Prostate gland (tissue), 2 donors: ENCODE results near the gene SPOP. TPM values are rescaled to one million over a fixed set of nuclear protein-coding genes. Genes with fewer than 3 reads are reported as not detected.
"Not testable (repeated sequence)": the region's sequence is repeated elsewhere in the genome, so short reads cannot be mapped to it uniquely, and the experiment has no call there.

ENCODE experiments used
- DNase-seq: peaks from one replicate; pipeline ENCODE4 v3.0.0-alpha.2; 2019; ENCODE audit warnings: low spot score
- H3K27ac ChIP-seq, 2 donors: fragments of 200-600 bp; sonication (generic); 2 replicates each; pipeline ENCODE4 v1.5.1; 2017 to 2019
- H3K27me3 ChIP-seq: fragments of 200-600 bp; sonication (generic); replicated peaks from 2 replicates; pipeline ENCODE4 v1.5.1; 2019; ENCODE audit not compliant: insufficient read depth
- H3K36me3 ChIP-seq, 2 donors: fragments of 200-600 bp; sonication (generic); 1 replicate in 1 of 2; 2 replicates in 1 of 2; pipeline versions ENCODE4 v1.5.1 to v1.8.1; 2017 to 2019
- H3K4me1 ChIP-seq: fragments of 200-600 bp; sonication (generic); replicated peaks from 2 replicates; pipeline ENCODE4 v1.5.1; 2019
- H3K4me3 ChIP-seq, 2 donors: fragments of 200-600 bp; sonication (generic); 2 replicates each; pipeline ENCODE4 v1.5.1; 2017 to 2019
- H3K9me3 ChIP-seq: fragments of 200-600 bp; sonication (generic); 2 replicates; pipeline ENCODE4 v1.5.1; 2017
- CTCF ChIP-seq, 4 experiments: fragments of 200-600 bp in 2 of 4; fragments of 450-650 bp in 2 of 4; sonication (generic) in 2 of 4; IDR thresholded peaks; 1 replicate in 3 of 4; 2 replicates in 1 of 4; pipeline ENCODE4 v1.5.1; 2016 to 2019; ENCODE audit warnings: antibody characterized with exemption in 4 of 4, mild to moderate bottlenecking in 2 of 4, moderate library complexity in 2 of 4
- POLR2A ChIP-seq: fragments of 450-650 bp; IDR thresholded peaks from one replicate; pipeline ENCODE4 v1.6.1; 2016; ENCODE audit warnings: antibody characterized with exemption, mild to moderate bottlenecking
- POLR2AphosphoS5 ChIP-seq: sonication (generic); formaldehyde crosslinking; IDR thresholded peaks from one replicate; pipeline ENCODE4 v1.6.1; 2017; ENCODE audit warnings: antibody characterized with exemption
- WGBS: methylation state at CpG from one replicate; pipeline ENCODE4 v1.1.5; 2018; 5-methylcytosine and 5-hydroxymethylcytosine counted together
- intact Hi-C: fragments of 100-400 bp; cut with DNase I; formaldehyde crosslinking; loops from one replicate; pipeline ENCODE4 v1.14.2; 2022
- total RNA-seq, 2 donors: library from RNA; depleted of rRNA; stranded (reverse); fragments of >200 nt; gene quantifications; one replicate each; pipeline ENCODE4 v1.1.0, GENCODE V29; 2016

SPOP gene
- total RNA-seq, 2 donors from 2014 or later: 80.8 to 93.0 TPM

DNA sequence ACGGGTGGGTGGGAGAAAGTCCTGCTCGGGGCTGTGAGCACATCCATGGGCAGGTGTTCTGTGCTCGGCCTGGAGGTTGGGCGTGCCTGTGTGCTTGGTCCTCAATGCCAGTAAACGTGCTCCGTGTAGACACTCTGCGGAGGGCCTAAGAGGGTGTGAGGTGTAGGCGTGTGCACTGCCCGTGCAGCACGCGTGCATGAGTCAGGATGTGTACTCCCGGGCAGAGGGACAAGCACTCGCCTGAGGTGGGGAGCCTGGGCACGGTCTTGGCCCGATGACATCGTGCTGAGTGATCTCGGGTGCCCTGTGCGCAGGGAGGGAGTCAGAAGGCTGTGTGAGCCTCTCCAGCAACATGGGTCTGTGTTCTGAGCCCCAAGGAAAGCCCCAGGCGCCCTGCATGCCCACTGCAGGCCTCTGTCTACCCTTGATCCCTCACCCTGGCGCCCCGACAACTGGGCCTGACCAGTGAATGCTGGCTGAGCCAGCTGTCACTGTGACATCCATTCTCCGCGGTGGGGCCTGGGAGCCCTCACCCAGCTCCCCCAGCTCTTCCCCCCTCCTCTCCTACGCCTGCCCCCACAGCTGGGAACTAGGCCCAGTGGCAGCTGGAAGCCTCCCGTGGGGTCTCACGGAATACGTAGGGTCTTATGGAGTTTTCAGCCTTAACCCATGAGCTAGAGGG, 125.7 kb downstream of the SPOP start:
- TF ChIP-seq POLR2AphosphoS5 (no peak), POLR2A (no peak), CTCF (IDR thresholded peaks at IDR 0.05) (no peak)
- DNase-seq: no peak
- 71% methylated on average over 27 of the region's 27 CpGs for WGBS

GRCh38 chr17:49551221-49552069, 126.5 kb downstream of the SPOP start:
- intact Hi-C loops: loop anchor here (10.0 kb wide), 2 partner anchors 147 to 237 kb away; no protein-coding TSS in a partner anchor
- peaks cover 6% of the 10 kb centered on the region for H3K4me1 ChIP-seq
- no peak overlapping the region for H3K27ac ChIP-seq
- no peak for DNase-seq
- no peaks in the 10 kb centered on the region for H3K27me3 ChIP-seq
- H3K36me3 ChIP-seq: no peaks in the 10 kb centered on the region
- 88% methylated on average over 12 of the region's 12 CpGs for WGBS
- no peak overlapping the region for H3K4me3 ChIP-seq
- no peak for TF ChIP-seq POLR2A
- no peak for TF ChIP-seq CTCF (IDR thresholded peaks at IDR 0.05)
- TF ChIP-seq POLR2AphosphoS5: no peak
- H3K9me3 ChIP-seq: no peaks in the 10 kb centered on the region

More for the DNA sequence above, 125.7 kb downstream of the SPOP start:
- no peak overlapping the region for H3K4me3 ChIP-seq
- no peaks in the 10 kb centered on the region for H3K9me3 ChIP-seq
- H3K27ac ChIP-seq: no peak overlapping the region
- intact Hi-C loops: loop anchor here (10.0 kb wide), 2 partner anchors 147 to 237 kb away; no protein-coding TSS in a partner anchor
- H3K4me1 ChIP-seq: peaks cover 6% of the 10 kb centered on the region
- no peaks in the 10 kb centered on the region for H3K27me3 ChIP-seq
- no peaks in the 10 kb centered on the region for H3K36me3 ChIP-seq

DNA sequence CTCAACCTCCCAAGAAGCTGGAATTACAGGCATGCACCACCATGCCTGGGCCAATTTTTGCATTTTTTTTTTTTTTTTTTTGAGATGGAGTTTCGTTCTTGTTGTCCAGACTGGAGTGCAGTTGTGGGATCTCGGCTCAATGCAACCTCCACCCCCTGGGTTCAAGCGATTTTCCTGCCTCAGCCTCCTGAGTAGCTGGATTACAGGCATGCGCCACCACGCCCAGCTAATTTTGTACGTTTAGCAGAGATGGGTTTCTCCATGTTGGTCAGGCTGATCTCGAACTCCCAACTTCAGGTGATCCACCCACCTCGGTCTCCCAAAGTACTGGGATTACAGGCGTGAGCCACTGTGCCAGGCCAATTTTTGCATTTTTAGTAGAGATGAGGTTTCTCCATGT, 127.1 kb downstream of the SPOP start:
- 98% methylated on average over 9 of the region's 9 CpGs for WGBS
- H3K36me3 ChIP-seq, DNase-seq, H3K27me3 ChIP-seq, H3K9me3 ChIP-seq, H3K4me3 ChIP-seq, H3K4me1 ChIP-seq, H3K27ac ChIP-seq: not testable (repeated sequence)
- intact Hi-C loops: loop anchor here (10.0 kb wide), 2 partner anchors 146 to 236 kb away; no protein-coding TSS in a partner anchor

- TF ChIP-seq POLR2AphosphoS5 (no peak), CTCF (IDR thresholded peaks at IDR 0.05) (no peak), POLR2A (no peak)
- 94% methylated on average over 17 of the region's 20 CpGs for WGBS
- Histone ChIP-seq H3K4me1 (peaks cover 6% of the 10 kb centered on the region), H3K36me3 (no peaks in the 10 kb centered on the region), H3K27ac (no peak overlapping the region), H3K27me3 (no peaks in the 10 kb centered on the region), H3K4me3 (no peak overlapping the region), H3K9me3 (no peaks in the 10 kb centered on the region)
- intact Hi-C loops: loop anchor here (10.0 kb wide), 2 partner anchors 145 to 235 kb away; no protein-coding TSS in a partner anchor
- no peak for DNase-seq
Observed at GRCh38 chr17:49549691-49550678, 127.9 kb downstream of the SPOP start.

DNA sequence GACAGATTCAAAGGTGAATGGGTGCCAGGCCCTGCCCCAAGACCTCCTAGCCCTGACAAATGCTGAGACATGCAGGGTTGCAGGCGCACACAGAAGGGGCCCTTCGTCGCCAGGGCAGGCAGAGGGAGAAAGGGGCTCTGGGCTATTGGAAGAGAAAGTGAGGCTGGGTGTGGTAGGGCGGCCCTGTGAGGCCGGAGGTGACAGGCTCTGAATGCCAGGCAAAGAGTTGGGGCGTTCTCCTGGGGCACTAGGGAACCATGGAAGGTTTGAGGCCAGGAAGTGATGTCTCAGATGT, 128.6 kb downstream of the SPOP start:
- peaks cover 6% of the 10 kb centered on the region for H3K4me1 ChIP-seq
- TF ChIP-seq POLR2A (no peak), CTCF (IDR thresholded peaks at IDR 0.05) (no peak), POLR2AphosphoS5 (no peak)
- WGBS: 97% methylated on average over 6 of the region's 6 CpGs
- intact Hi-C loops: no loop called here
- no peaks in the 10 kb centered on the region for H3K36me3 ChIP-seq
- no peaks in the 10 kb centered on the region for H3K9me3 ChIP-seq
- H3K4me3 ChIP-seq: no peak overlapping the region
- no peak for DNase-seq
- H3K27ac ChIP-seq: no peak overlapping the region
- no peaks in the 10 kb centered on the region for H3K27me3 ChIP-seq
